ENCODE results near the gene NDUFB7.
"Not testable (repeated sequence)": the region's sequence is repeated elsewhere in the genome, so short reads cannot be mapped to it uniquely, and the experiment has no call there.

NDUFB7 gene

DNA sequence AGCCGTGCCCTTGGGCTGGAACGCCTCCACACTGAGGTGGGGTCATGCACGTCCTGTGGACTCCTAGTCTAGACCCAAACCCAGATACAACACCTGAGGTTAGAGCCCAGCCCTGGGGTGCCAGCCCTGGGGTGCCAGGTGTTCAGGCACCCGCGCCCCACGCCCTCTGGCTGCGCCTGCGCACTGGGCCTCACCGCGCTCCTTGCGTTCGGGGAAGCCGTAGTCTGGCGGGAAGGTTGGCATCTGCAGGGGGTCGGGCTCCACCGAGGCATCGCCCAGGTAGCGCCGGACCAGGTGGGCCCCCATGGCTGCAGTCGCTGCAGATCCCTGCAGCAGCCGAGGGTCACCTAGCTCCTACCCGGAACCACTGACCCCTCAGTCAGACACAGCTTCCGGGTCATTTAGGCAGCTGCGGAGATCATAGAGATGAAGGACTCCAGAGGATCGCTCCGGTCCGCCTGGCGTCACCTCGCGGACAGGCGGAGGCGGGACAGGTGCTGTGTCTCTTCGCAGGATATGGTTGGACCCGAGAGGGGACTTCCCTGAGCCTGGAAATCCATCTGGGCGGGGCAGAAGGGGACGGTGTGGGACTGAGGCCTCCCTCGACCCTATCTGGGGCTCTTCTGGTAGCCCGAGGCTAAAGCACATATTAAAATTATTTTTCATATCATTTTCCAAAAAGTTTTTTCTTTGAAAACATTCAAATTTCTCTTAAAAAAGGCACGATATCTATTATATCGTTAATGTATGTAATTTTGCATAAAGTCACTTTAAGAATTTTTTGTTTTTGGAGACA, at the start of gene NDUFB7:
Gene NDUFB7 (minus strand): TSS at position 372 of the 796 bp plus-strand sequence. CDS start 66 bp downstream, at position 306.
- peak; percentile 77 to 82 for DNase-seq (ENCODE audit: low read depth in 2 of 2)

DNA sequence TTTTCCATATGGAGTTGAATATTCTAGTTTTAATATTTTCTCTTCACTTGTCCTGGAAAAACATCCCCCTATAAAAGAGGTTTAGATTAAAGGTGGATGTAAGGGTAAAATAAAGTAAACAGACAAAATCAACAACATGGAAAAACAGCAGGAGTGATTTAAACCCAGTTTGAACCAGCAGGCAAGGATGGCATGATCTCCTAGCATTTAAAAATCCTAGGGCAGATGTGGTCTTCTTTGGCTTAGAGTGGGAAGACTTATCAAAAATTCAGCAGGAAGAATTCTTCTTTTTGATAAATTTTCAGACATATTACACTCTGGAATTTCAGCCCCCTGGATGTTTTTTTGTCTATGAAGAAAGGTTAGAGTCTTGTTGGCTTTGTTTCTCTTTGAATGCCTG, 47.5 kb upstream of the NDUFB7 start:
- no peak for DNase-seq (ENCODE audit: low read depth in 2 of 2)

DNA sequence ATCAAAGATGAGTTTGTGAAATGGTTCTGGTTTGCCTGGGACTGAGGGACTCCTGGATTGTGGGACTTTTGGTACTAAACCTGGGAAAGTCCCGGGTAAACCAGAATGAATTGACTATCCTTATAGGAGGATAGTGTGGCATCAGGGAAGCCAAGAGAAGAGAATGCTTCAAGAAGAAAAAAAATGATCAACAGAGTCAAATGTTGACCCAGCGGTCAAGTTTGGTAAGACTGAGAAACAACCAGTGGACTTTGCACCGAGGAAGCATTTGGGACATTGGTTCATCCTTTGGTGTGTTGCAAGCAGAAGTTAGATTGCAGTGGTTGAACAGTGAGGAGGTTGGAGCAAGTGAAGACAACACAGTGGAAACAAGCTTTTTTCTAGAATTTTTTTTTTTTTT, 44.5 kb upstream of the NDUFB7 start:
- no peak for DNase-seq (ENCODE audit: low read depth in 2 of 2)

DNA sequence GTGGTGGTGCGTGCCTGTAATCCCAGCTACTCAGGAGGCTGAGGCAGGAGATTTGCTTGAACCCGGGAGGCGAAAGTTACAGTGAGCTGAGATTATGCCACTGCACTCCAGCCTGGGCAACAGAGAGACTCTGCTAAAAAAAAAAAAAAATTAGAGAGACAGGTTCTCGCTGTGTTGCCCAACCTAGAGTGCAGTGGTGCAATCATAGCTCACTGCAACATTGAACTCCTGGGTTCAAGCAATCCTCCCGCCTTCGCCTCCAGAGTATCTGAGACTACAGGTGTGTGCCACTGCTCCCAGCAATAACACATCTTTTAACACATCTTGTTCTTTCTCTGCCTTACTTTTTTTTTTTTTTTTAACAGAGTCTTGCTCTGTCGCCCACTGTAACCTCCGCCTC, 43.8 kb upstream of the NDUFB7 start:
- DNase-seq (ENCODE audit: low read depth in 2 of 2), result no peak

DNA sequence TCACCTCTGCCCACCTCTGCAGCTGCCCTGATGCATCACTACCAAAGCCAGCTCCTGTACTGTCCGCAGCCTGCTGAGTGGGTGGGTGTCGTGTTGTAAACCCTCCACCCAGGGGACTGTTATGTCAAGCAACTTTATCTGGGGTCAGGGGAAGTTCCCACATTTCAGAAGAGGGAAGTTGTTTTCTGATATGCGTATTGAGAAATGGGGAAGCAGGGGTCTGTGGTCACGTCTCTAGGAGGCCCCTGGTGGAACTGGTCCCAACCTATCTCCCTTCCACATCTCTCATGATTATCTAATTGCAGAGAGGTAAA, 42.2 kb upstream of the NDUFB7 start:
- DNase-seq (ENCODE audit: low read depth in 2 of 2), result no peak

DNA sequence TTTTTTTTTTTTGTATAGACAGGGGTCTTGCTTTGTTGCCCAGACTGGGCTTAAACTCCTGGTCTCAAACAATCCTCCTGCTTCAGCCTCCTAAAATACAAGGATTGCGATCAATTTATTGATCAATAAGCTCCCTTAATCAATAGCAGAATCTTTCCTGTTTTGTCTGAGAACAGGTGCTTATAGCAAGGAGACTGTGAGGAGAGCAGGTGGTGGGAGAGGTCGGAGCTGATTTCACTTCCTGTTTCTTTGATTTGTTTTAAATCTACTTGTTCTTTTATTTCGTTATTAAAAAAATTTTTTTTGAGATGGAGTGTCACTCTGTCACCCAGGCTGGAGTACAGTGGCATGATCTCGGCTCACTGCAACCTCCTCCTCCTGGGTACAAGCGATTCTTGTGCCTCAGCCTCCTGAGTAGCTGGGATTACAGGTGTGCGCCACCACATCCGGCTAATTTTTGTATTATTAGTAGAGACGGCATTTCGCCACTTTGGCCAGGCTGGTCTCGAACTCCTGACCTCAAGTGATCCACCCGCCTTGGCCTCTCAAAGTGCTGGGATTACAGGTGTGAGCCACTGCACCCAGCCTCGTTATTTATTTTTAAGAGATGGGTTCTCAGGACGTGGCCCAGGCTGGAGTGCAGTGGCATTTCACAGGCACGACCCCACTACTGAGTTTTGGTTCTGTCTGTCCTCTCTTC, 41.7 kb upstream of the NDUFB7 start:
- not testable (repeated sequence) for DNase-seq (ENCODE audit: low read depth in 2 of 2)

DNA sequence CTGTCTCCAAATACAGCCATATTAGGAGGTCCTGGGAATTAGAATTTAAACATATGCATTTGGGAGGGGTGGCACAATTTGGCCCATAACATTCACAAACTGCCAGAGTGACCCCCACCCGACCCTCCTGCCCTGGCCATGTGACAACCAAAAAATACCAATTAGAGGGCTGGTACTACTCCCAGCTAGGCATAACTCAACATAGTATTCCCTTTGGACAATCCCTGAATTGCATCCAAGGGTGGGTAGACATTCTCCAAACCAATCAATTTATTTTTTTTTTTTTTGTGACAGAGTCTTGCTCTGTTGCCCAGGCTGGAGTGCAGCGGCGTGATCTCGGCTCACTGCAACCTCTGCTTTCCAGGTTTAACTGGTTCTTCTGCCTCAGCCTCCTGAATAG, 40.8 kb upstream of the NDUFB7 start:
- no peak for DNase-seq (ENCODE audit: low read depth in 2 of 2)

DNA sequence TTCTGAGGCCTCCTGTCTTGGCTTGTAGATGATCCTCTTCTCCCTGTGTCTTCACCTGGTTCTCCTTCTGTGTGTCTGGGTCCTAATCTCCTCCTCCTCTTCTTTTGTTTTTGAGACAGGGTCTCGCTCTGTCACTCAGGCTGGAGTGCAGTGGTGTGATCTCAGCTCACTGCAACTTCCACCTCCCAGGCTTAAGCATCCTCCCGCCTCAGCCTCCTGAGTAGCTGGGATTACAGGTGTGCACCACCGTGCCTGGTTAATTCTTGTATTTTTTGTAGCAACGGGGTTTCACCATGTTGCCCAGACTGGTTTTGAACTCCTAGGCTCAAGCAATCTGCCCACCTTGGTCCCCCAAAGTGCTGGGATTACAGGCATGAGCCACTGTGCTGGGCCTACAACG, 40.4 kb upstream of the NDUFB7 start:
- DNase-seq (ENCODE audit: low read depth in 2 of 2), result not testable (repeated sequence)

DNA sequence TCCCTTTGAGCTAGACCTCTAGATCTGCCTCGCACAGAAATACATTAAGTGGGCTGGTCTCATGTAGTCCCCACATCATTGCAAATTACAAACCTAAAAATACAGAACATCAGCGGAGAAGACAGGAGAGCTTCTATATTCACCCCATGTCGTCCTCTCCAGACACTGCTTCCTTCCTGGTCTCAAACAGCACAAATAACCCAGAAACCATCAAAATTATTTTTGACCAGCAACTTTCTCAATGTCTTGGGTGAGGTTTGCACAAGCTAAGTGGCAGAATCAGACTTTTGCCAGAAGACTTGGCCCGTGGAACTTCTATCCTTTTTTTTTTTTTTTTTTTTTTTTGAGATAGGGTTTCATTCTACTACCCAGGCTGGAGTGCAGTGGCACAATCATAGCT, 39.2 kb upstream of the NDUFB7 start:
- DNase-seq (ENCODE audit: low read depth in 2 of 2), result no peak

DNA sequence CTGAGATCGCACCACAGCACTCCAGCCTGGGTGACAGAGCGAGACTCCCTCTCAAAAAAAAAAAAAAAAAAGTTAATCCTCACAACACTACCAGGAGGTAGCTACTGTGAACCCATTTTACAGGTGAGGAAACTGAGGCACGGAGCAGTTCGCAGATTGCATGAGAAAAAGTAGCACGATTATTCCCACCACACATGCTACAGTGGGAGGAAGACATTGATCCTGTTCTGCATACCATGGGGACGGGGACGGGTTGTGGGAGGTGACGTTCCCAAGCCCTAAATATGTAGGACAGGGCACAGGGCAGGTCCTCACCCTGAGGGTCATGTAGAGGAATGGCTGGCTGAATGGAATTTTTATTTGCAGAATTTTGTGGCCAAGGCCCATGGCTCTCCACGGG, 34.8 kb upstream of the NDUFB7 start:
- no peak for DNase-seq (ENCODE audit: low read depth in 2 of 2)

DNA sequence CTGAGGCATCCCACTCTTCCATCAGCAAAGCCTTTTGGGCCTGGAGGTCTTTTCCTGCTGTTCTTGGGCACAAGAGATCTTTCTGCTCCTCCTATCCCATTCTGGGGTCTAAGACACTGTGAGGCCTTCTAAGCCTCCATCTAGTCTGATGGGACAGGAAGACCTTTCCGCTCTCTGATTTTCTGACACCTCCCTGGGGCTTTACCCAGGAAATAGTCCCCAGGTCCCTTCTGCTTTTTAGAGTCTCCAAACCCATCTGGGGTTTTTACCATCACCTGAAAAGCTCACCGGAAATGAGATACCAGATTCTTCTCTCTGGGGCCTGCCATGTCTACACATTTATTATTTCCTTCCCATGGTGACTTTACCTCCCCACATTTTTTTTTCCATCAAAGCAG, 32.1 kb upstream of the NDUFB7 start:
- DNase-seq (ENCODE audit: low read depth in 2 of 2), result no peak

DNA sequence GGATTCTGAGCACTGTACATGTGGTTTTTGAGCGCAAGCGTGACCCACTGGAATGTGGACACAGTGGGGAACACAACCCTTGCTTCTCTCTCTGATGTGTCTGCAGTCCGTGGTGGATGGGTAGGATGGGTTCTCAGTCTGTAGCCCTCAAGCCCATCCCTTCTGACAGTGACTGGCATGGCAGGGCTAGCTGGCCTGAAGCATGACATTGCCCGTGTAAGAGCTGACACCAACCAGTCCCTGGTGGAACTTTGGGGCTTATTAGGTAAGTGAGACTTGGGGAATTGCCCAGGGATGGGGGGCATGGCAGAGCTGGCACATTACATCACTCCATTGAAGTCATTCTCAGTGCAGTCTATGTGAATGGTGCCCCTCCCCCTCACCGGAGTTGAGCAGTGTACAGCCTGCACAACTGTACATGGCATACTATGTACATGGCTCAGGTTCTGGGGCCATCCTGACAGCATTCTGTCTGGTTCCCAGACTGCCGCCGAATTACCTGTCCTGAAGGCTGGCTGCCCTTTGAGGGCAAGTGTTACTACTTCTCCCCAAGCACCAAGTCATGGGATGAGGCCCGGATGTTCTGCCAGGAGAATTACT, 27.8 kb upstream of the NDUFB7 start:
- DNase-seq (ENCODE audit: low read depth in 2 of 2), result no peak

DNA sequence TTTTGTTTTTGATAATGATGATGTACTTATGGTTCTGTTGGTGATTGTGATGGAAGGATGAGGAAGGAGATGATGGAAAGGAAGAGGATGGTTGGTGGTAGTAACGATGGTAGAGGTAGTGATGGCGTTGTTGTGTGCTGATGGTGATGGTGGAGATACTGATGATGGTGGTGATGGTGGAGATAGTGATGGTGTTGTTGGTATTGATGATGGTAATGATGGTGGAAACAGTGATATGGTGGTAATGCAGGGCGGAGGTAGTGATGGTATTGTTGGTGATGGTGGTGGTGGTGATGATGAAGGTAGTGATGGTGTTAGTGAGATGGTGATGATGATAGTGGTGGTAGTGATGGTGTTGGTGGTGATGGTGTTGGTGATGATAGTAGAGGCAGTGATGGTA, 23.7 kb upstream of the NDUFB7 start:
- no peak for DNase-seq (ENCODE audit: low read depth in 2 of 2)

DNA sequence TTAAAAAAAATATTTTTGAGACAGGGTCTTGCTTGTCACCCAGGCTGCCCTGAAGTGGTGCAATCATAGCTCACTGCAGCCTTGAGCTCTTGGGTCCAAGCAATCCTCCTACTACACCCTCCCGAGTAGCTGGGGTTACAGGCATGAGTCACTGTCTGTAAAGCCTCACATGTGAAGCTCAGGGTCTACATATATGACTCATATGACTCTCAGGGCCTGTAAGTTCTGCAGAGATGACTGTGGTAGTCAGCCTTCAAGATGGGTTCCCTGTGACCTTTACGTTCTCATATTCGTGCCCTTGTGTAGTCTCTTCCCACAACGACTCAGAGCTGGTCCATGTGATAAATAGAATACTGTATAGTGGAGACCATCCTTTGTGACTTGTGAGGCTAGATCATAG, 17.6 kb upstream of the NDUFB7 start:
- not testable (repeated sequence) for DNase-seq (ENCODE audit: low read depth in 2 of 2)

DNA sequence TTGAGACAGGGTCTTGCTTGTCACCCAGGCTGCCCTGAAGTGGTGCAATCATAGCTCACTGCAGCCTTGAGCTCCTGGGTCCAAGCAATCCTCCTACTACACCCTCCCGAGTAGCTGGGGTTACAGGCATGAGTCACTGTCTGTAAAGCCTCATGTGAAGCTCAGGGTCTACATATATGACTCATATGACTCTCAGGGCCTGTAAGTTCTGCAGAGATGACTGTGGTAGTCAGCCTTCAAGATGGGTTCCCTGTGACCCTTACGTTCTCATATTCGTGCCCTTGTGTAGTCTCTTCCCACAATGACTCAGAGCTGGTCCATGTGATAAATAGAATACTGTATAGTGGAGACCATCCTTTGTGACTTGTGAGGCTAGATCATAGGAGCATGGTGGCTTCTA, 13.3 kb upstream of the NDUFB7 start:
- DNase-seq (ENCODE audit: low read depth in 2 of 2), result peak in 1 of 2 donors; percentile 13

DNA sequence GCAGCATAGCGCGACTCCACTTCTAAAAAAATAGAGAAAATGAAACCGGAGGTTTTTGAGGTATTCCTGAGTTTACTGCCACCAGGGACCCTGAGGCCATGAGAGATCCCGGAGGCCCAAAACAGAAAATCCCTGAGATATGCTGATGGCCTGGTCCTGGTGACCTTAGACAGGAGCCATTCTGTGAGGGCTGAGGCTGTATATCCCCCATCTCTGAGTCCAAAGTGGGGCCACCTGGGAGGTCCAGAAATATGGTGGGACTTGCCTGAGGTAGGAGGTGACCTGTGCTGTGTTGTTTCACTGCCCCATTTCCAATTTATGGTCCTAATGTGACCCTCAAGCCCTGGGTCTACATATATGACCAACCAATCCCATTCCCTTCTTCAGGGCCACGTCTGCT, 12.5 kb upstream of the NDUFB7 start:
- not testable (repeated sequence) for DNase-seq (ENCODE audit: low read depth in 2 of 2)

DNA sequence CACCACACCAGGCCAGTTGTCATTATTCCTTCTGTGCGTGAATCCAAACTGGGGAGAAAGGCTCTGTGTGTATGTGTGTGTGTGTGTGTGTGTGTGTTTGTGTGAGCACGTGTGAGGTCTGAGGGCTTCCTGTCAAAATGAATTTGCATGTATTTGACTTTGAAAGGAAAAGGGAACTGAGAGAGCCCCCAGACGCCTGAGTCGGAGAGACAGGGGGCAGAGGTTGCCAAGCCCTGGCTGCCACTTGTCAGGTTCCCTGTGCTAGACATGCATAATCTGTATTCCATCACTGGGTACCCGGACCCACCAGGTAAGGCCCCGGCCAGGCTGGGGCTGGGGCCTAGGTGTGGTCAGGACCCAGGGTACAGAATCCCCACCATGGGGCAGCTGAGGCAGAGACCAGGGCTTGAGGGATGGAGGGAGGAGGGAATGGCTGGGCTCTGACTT, 11.1 kb upstream of the NDUFB7 start, which contains the start of gene CLEC17A:
Gene CLEC17A (plus strand): TSS at position 191 of the 447 bp plus-strand sequence. CDS start 77 bp downstream, at position 268.
- no peak for DNase-seq (ENCODE audit: low read depth in 2 of 2)

DNA sequence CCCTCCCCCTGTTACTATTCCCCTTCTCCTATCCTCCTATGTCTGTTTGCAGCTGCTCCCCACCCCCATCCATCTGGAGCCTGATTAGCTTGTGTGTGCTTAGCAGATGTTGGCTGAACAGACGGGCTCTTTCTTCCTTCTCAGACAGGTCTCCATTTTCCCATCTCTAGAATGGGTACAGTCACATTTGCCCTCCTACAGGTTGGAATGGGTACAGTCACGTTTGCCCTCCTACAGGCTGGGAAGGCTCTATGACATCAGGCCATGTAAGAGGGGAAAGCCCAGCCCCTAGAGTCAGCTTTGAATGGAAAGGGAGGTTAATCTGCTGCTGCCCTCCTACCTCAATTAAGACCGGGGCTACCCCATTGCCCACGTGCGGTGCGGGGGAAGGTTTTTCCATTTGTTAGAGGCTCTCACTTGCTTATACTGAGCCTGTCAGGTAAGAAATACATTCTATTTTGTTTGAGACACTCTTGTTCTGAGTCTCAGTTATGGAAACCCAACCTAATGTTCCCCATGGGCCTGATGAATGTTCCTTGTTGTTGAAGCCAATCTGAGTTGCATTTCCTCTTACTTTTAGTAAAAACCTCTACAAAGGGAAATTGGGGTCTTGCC, 8.9 kb upstream of the NDUFB7 start:
- DNase-seq (ENCODE audit: low read depth in 2 of 2), result peak in 1 of 2 donors; percentile 27

DNA sequence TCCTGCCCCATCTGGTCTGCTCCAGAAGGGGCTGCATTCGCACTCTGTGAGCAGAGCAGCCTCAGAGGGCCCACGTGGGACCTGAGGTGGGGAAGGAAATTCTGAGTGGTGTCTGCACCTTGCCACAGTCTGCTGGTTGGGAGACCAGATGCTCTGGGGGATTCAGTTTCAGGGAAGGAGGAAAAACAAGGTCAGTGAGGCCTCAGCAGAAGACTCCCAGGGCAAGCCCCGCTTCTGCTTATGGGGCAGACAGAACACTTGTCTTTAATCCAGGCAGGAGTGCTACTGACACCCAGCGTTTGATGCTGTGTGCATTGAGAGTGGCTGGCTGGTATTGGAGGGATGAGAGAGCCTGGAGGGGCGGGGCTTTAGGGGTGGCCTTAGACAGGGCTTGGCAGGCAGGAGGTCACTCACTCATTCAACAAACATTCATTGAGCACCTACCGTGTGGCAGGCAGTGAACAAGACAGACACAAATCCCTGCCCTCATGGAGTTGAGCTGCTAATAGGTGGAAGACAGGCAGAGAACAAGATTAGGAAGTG, 6.1 kb upstream of the NDUFB7 start:
- no peak for DNase-seq (ENCODE audit: low read depth in 2 of 2)

DNA sequence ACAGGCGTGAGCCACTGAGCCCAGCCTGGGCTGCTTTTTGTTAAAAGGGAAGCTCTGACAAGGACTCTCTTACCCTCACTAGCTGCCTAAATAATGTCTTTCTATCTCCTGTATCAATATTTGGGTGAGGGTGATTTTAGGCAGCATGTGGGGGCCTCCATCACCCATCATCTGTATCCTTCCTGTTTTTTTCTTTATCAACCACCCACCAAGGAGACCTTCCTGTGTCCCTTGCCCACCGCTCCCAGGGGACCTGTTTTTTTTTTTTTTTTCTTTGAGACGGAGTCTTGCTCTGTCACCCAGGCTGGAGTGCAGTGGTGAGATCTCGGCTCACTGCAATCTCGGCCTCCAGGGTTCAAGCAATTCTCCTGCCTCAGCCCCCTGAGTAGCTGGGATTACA, 5.4 kb upstream of the NDUFB7 start:
- DNase-seq (ENCODE audit: low read depth in 2 of 2), result no peak

DNA sequence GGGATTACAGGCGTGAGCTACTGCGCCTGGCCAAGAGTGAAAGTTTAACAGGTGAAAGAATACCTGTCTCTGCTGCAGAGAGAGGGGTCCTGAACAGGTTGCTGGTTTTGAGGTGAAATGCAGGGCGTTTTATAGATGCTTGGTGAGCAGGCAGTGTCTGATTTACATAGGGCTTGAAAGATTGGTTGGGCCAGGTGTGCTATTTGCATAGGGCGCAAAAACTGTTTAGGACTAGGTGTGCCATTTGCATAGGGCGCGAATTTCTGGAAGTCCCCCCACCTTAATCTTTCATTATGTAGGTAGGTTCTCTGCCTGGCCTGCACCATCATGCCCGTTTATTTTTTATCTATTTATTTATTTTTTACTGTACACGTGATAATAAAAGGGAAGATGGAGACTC, 4.5 kb upstream of the NDUFB7 start:
- DNase-seq (ENCODE audit: low read depth in 2 of 2), result no peak

DNA sequence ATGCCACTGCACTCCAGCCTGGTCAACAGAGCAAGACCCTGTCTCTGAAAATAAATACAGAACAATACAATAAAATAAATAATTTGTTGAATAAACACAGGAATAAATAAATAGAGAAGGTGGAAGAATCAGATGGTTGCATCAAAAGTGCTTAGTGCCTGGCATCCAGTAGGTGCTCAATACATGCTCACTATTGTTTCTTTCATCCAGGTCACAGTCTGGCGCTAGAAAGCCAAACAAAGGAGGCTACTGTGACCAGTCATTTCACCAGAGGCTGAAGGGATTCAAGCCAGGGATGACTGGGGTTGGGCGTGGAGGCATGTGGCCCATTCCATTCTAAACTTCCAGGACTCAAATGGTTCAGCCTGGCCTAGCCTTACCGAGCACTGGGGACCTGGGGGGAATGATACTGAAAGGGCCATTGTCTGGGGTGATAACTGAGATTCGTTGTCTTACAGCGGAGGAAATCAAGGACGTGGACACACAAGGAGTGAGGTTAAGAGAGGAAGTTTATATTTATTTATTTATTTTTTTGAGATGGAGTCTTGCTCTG, 3.6 kb upstream of the NDUFB7 start:
- no peak for DNase-seq (ENCODE audit: low read depth in 2 of 2)

Data from stimulated activated CD8-positive, alpha-beta memory T cell treated with anti-CD3 and anti-CD28 coated beads, Interleukin-15, amount 100 ng/mL, for 4 hours (primary cell).